Myocyte (in vitro differentiated cells): ENCODE data around the gene TAF1C. TPM values are rescaled to one million over a fixed set of nuclear protein-coding genes. Genes with fewer than 3 reads are reported as not detected.
A peak's percentile ranks its signal among the peaks of the same experiment; 100 is the strongest.
"Not testable (repeated sequence)": the region's sequence is repeated elsewhere in the genome, so short reads cannot be mapped to it uniquely, and the experiment has no call there.

Experiments
- DNase-seq: peaks from one replicate; pipeline ENCODE4 v3.0.0-alpha.2; 2012; ENCODE audit warnings: low read depth
- polyA plus RNA-seq: library from polyadenylated mRNA; unstranded; fragments of >200 nt; gene quantifications from one replicate; pipeline ENCODE4 v1.2.1, GENCODE V29; 2012; ENCODE audit warnings: missing spikeins
- total RNA-seq: library from RNA; depleted of rRNA; stranded (reverse); fragments of >200 nt; gene quantifications from 2 replicates; pipeline ENCODE4 v1.2.3, GENCODE V29; 2014

Gene TAF1C, protein sequence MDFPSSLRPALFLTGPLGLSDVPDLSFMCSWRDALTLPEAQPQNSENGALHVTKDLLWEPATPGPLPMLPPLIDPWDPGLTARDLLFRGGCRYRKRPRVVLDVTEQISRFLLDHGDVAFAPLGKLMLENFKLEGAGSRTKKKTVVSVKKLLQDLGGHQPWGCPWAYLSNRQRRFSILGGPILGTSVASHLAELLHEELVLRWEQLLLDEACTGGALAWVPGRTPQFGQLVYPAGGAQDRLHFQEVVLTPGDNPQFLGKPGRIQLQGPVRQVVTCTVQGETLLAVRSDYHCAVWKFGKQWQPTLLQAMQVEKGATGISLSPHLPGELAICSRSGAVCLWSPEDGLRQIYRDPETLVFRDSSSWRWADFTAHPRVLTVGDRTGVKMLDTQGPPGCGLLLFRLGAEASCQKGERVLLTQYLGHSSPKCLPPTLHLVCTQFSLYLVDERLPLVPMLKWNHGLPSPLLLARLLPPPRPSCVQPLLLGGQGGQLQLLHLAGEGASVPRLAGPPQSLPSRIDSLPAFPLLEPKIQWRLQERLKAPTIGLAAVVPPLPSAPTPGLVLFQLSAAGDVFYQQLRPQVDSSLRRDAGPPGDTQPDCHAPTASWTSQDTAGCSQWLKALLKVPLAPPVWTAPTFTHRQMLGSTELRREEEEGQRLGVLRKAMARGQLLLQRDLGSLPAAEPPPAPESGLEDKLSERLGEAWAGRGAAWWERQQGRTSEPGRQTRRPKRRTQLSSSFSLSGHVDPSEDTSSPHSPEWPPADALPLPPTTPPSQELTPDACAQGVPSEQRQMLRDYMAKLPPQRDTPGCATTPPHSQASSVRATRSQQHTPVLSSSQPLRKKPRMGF
- total RNA-seq, result 17.5 and 23.6 TPM in 2 replicates
- 18.8 TPM for polyA plus RNA-seq

DNA sequence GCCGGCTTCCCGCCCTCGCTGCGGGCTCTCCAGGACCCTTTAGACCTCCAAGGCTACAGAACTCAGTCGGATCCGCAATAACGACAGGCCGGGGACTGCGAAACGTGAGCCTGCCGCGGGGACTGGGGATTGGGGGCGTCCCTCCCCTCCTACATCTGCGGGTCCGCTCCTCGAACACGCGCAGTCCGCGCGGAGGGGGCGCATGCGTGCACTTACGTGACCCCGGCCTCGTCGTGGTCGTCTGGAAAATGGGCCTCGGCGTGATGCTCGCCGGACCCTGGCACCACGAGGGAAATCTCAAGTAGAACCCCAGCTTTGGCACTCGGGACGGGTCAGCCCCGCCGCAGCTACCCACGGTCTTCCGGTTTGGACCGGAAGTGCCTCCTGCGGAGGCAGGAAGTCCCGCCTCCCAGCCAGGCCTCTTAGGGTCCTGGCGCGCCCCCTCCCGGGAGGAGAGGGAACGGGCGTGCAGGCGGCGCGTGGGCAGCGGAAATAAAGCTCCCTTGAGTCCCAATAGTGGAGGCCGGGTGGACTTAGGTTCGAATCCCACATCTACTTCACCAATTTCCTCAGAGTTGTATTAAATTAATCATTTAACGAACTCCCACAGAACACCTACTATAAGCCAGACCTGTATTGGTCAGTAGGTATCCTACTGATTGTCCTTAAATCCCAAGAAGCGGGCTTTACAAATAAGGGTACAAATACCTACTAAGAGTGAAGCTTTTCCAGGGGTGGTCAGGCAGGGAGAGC, at the start of gene TAF1C:
Gene TAF1C, minus strand, starts transcription at position 373 of the 753 bp plus-strand sequence. CDS start 2,069 bp downstream, outside the sequence.
- DNase-seq, result peak; percentile 96

DNA sequence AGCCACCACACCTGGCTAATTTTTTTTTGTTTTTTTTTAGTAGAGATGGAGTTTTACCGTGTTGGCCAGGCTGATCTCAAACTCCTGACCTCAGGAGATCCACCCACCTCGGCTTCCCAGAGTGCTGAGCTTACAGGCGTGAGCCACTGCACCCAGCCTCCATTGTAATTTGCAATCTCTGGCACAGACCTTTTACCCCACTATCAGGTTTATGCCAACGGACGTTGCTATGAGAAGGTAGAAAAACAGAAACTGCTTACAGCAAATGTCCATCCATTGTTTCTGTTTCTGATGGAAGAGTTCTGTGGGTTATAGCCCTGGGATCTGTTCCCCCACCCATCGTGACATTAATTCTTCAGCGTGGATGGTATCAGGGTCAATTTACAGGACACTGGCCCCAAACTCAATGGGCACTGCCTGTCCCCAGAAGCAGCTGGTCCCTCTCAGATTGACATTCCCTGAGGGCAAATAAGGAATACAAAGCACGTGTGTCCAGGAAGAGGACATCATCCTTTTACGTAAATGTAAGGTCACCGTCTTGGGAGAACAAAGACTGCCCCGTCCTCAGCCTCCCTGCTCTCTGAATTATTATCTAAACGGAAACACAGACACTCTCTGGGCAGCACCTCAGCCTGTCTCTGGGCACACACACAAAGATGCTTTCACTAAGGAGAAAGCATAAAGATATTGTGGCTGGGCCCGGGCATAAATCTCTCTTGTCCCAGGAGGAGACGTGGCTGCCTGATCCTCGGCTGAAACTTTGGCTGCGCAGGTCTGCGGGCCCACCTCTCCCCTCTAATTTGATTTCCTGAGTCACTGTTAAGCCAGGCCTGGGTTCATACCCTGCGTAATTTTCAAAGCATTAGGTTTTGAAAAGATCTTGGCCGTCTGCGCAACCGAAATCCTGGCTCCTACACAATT, 47.7 kb upstream of the TAF1C start:
- no peak for DNase-seq

DNA sequence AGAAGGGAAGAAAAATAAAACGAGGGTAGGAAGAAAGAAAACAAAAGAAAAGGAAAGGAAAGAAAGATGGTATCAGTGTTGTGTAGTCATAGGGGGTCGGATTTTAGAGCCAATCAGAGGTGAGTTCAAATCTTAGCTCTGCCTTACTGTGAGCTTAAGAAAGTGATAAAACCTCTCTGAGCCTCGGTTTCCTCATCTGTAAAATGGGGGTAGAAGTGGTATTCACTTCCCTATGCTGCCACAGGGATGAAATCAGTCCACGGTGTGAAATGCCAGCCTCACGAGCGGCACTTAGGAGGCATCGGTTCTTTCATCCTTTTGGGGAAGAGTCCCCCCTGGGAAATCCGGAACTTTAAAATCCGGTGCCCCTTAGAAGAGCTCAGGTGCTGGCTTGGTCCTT, 46.9 kb upstream of the TAF1C start:
- DNase-seq, result no peak

DNA sequence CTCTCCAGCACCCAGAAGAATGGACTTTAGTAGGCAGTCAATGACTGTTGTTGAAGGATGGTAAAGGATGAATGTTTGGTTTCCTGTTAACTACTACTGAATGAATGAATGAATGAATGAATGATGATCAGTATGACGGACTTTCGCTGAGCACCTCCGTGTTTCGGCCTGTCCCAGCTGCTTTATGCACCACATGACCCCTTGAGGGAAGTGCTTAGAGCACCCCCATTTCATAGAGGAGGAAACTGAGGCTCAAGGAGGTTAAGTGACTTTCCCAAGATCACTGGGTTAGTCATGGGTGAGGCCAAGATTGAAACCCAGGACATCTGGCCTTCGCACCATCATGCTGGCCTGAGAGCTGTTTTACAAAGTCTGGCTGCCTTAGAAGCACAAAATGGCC, 46.1 kb upstream of the TAF1C start:
- DNase-seq, result no peak

DNA sequence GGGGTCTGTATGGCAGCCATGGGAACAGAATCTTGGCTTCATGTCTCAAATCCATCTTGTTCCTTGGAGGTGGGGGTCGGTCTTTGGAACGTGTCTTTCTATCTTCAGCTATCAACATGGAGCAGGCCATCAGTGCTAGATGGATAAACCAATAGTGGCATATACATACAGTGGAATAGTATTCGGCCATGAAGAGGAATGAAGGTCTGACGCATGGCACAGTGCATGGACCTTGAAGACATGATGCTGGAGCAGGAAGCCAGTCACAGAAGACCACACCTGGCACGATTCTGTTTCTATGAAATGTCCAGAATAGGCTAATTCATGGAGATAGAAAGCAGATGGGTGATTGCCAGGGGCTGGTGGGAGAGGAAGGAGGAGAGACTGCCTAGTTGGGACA, 45.2 kb upstream of the TAF1C start:
- no peak for DNase-seq

DNA sequence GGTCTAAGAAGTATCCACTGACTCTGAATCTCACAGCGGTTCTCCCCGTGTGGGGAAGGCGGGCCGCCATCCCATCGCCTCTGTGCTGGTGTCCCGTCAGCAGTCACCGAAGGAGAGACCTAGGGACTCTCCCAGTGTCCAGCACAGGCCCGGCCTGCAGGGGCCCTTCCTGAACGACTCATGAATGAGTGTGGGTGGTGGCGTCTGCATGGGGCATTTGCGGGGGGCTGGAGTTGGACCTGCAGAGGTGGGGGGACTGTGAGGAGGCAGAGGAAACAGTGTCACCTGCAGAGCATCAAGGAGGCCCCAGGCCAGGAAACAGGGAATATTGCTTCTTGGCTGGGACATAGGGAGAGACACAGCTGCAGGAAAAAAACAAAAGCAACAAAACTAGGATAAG, 42.6 kb upstream of the TAF1C start:
- DNase-seq, result no peak

DNA sequence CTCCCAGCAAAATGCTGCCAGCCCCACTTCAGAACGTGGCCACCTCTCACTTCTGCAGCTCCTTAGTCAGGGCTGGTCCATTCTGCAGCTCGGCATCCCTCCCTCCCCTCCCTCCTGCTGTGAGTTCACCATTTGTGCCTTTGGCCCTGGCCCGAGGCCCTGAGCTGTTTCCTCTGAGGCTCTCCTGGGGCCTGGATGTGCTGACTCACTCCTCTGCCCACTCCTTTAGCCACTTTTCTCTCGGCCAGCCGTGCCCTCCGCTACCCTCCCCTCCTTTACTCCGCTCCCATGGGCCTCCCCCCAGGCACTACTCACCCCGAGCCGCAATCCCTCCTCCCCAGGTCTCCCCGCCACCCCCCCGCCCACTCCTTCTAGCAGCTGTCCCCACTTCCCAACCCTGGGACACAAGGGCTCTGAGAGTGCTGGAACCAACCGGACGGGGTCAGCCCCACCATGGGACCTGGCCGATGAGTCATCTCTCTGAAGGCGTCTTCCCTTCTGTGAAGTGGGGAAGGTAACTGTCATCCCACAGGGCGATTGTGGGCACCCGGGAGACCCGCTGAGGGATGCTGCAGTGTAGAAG, 41.5 kb upstream of the TAF1C start:
- DNase-seq, result peak; percentile 94

DNA sequence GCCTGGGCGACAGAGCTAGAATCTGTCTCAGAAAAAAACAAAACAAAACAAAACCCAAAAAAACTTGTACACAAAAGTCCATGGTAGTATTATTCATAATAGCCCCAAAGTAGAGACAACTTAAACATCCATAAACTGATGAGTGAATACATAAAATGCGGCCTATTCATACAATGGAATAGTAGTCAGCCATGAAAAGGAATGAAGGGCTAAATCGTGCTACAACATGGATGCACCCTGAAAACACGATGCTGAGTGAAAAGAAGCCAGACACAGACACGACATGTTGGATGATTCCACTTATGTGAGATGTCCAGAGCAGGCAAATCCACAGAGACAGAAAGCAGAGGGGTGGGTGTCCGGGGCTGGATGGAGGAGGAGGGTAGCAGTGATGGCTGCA, 40.7 kb upstream of the TAF1C start:
- DNase-seq, result no peak

DNA sequence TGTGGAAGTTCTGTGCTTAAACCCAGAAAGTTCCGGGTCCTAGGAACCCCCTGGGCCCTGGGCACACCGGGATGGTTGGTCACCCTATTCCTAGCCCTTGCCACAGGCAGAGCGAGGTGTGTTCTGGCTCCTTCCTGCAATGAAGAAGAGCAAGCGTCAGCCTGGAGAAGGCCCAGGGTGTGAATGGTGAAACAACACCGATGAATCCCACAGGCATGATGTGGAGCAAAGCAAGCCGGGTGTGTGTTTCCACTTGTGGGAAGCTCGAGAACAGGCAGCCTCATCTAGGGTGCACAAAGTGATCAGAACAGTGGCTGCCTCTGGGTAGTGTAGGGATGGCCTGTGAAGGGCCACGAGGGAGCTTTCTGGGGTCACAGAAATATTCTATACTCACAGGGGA, 39.2 kb upstream of the TAF1C start:
- no peak for DNase-seq

DNA sequence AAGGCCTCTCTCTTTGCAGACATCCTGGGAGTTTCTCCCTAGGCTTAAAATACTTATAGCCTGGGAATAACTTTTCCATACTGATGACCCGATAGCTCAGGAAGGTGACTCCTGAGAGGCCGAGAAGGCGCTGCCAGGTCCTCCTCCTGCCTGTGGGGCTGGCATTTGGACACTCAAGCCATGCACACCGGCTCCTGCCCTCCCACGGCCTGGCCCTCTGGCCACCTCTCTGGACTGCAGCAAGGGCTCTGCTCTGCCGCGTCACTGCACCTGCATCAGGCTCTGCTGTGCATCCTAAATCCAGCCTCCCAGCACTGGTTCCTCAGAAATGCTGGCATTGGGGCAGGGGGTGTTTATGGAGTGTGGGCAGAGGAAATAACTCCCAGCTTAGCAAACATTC, 38.7 kb upstream of the TAF1C start:
- DNase-seq, result no peak

DNA sequence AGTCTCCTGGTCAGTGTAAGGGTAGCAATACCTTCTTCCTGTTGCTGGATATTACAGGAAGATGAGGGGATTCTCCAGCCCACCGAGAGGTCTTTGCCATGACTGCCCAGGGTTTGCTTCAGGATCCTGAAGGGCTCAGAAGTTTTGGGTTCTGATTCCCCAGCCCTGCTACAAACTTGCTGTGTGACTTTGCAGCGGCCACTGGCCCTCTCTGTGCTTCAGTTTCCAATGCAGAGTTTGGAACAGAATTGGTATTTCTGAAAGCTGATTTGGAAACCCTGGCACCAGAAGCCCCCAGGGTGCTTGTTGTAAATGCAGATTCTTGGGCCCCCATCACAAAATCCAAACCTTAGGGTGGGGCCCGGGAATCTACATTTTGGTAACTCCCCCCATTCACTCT, 38.3 kb upstream of the TAF1C start:
- no peak for DNase-seq

DNA sequence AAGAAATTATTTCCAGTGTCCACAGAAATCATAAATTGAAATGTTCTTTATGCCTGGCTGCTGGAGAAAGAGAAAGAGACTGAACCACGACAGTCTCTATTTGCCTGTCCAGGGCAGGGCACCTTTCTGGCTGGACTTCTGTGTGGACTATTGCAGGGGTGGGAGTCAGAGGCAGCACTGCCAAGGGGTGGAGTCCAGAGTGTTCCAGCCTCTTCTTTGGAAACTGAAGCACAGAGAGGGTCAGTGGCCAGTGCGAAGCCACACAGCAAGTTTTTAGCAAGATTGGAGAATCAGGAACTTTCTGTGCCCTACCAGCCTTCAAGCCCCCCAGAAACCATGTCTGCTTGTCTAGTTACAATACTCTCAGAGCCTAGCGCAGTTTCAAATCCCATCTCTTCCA, 37.7 kb upstream of the TAF1C start:
- DNase-seq, result no peak

DNA sequence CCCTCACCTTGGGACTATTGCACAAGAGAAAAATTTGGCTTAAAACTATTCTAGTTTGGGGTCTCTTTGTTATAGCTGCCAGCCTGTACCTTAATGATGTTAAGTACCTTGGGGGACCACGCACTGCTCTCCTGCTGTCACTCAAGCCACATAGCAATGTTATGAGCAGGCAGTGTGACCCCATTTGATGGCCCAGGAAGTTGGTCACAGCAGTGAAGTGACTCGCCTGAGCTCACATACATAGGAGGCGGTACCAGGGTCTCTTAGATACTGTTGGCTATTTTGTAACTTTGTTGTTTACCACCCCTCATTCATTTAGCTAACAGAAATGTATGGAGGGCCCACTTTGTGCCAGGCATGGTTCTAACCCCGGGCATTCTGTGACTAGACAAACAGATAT, 36.6 kb upstream of the TAF1C start:
- DNase-seq, result no peak

DNA sequence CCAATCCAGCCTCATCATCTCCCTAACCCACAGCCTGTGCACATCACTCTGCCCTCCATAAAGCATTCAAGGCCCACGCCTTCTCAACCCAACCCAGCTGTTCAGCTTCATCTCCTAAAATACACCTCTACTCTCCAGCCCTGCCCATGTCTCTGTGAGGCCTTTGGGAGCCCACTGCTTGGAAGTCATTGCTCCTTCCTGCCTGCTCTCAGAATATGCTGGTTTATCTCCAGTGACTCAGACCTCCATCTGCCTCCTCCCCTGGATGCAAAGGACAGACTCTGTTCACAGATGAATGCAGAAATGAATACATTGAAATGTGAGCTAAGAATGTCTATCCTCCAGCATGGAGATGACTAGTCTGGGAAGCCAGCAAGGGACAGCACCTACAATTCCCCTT, 34.0 kb upstream of the TAF1C start:
- peak; percentile 53 for DNase-seq

DNA sequence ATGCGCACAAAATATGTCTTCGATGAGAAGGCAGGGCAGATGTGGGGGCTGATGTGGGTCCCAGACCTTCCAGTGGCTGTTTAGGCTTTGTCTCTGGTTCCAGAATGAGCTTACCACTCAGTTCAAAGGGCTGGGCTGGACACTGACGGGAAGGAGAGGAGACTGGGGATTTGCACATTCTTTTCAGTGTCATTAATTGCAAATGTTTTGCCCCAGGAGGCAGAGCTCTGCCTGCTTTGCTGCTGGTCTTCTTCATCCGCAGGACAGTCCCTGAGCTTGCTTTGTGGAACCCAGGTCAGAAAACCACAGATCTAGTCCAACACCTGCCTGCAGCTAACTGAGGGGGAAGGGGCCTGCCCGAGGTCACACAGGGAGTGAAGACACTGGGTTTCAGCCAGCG, 32.1 kb upstream of the TAF1C start:
- DNase-seq, result no peak

DNA sequence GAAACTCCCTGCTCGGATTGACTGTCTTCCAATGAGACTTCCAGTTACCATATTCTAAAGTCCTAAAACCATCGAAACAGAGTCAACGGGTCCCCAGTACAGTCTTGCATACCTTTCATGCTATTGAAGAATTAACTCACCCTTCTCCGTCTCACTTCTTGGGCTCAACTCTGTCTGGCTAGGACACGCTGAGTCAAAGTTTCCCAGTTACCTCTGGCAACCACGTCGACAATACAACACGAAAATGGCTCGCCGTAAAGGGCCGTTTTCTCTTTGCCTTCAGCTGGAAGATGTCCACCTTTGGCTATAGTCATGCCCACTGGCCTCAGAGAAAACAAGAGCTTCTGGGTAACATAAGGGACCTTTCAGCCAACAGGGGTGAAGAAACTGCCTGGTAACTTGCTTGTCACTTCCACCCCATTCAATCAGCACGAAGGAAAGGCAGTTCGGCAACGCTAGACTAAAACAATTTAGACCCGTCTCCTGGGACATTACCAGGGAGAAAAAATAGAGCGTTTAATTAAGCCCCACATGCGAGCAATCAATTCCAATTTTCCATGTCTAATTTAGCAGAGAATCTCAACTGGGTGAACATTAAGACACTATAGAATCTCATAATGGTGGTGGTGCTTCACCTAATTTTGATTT, 31.4 kb upstream of the TAF1C start:
- DNase-seq, result no peak

DNA sequence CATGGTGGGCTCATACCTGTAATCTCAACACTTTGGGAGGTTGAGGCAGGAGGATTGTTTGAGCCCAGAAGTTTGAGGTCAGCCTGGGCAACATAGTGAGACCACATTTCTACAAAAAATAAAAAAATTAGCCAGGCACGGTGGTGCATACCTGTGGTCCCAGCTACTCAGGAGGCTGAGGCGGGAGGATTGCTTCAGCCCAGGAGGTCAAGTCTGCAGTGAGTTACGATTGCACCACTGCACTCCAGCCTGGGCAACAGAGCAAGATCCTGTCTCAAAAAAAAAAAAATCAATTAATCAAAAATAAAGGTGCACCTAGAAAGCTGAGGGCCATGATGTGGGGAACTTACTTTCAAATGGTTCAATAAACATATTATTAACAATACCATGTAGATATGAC, 29.3 kb upstream of the TAF1C start:
- DNase-seq, result not testable (repeated sequence)

DNA sequence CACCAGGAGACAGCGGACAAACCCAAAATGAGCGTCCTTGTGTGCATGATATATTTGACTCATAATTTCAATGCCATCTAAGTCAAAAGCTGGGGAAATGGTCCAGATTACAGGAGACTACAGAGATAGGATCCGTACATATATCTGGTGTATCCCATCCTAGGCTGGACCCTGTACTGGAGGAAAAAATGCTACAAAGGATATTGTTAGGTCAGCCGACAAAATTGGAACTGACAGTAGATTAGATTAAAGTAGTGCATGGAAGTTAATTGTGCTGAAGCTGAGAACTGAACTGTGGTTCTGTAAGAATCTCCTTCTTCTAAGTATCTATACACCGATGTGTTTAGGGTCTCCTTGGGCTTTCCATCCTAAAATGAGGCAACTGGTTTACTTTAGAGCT, 28.7 kb upstream of the TAF1C start:
- DNase-seq, result no peak

DNA sequence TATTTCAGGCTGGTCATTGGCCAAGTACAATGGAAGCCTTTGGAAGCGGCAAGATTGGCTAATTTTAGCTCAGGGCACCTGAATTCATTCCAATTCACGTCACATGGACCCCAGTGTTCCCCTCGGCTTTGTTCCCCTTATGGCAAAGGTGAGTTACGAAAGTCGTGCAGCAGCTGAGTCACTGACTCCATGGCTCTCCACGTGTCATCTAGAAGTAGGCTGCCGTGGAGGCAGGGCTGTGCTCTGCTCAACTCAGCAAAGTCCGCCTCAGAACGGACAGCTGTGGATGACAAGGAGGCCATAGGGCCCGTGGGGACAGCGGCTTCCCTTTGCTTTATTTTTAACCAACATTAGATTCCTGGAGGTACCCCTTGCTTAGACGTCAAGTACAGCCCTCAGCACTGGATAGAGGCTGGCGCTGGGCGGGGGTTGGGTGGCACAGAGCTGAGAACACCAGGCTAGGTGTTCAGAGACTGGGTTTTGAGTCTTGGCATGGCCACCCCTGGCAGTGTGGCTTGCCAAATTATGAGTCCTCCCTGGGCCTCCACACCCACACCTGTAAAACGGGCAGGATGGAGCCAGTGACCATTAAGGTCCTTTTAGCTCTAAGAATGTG, 27.7 kb upstream of the TAF1C start:
- DNase-seq, result peak; percentile 9
